ENCODE measurements around the gene TRIM27.
"Not testable (repeated sequence)": the region's sequence is repeated elsewhere in the genome, so short reads cannot be mapped to it uniquely, and the experiment has no call there.

The TRIM27 gene

GRCh38 chr6:28923318-28924102, at the start of gene TRIM27:
TRIM27 (minus strand) TSS chr6:28923985; CDS start chr6:28923632, 353 bp downstream.
- H3K4me3 ChIP-seq: peak within 1 kb of the TSS; percentile 68 to 99 (median 93)

GRCh38 chr6:28970056-28970455, 46.3 kb upstream of the TRIM27 start:
- not testable (repeated sequence) for H3K27ac ChIP-seq, H3K4me3 ChIP-seq

More at GRCh38 chr6:28923318-28924102, at the start of gene TRIM27:
- peak within 1 kb of the TSS; percentile 69 to 98 (median 94) for H3K27ac ChIP-seq

- Histone ChIP-seq H3K4me3 (no peak overlapping the region), H3K27ac (no peak overlapping the region)
Measured at GRCh38 chr6:28969129-28969528, 45.3 kb upstream of the TRIM27 start.

GRCh38 chr6:28968476-28968875, 44.7 kb upstream of the TRIM27 start:
- Histone ChIP-seq H3K4me3 (no peak overlapping the region), H3K27ac (no peak overlapping the region)

GRCh38 chr6:28965706-28966105, 41.9 kb upstream of the TRIM27 start:
- no peak overlapping the region for H3K4me3 ChIP-seq

GRCh38 chr6:28960846-28961500, 37.2 kb upstream of the TRIM27 start:
- H3K27ac ChIP-seq: no peak overlapping the region
- H3K4me3 ChIP-seq: no peak overlapping the region

More at GRCh38 chr6:28965706-28966105, 41.9 kb upstream of the TRIM27 start:
- no peak overlapping the region for H3K27ac ChIP-seq

- H3K4me3 ChIP-seq, H3K27ac ChIP-seq: not testable (repeated sequence)
Measured at GRCh38 chr6:28958561-28959243, 34.9 kb upstream of the TRIM27 start.

- not testable (repeated sequence) for H3K27ac ChIP-seq, H3K4me3 ChIP-seq
Measured at GRCh38 chr6:28957795-28958314, 34.1 kb upstream of the TRIM27 start.

GRCh38 chr6:28956331-28956730, 32.5 kb upstream of the TRIM27 start:
- Histone ChIP-seq H3K27ac (no peak overlapping the region), H3K4me3 (no peak overlapping the region)

GRCh38 chr6:28953585-28954258, 29.9 kb upstream of the TRIM27 start:
- Histone ChIP-seq H3K27ac (no peak overlapping the region), H3K4me3 (peak overlapping the region in 5 of 7 experiments; percentile 0 to 31 (median 15))

- peak overlapping the region in 5 of 7 experiments; percentile 0 to 31 (median 15) for H3K4me3 ChIP-seq
- no peak overlapping the region for H3K27ac ChIP-seq
Measured at GRCh38 chr6:28953039-28953584, 29.3 kb upstream of the TRIM27 start.

GRCh38 chr6:28949656-28950195, 25.9 kb upstream of the TRIM27 start:
- H3K27ac ChIP-seq: not testable (repeated sequence)
- peak overlapping the region in 1 of 7 experiments; percentile 4 for H3K4me3 ChIP-seq

- Histone ChIP-seq H3K4me3 (no peak overlapping the region), H3K27ac (no peak overlapping the region)
Measured at GRCh38 chr6:28948782-28949486, 25.1 kb upstream of the TRIM27 start.

GRCh38 chr6:28947831-28948270, 24.1 kb upstream of the TRIM27 start:
- no peak overlapping the region for H3K27ac ChIP-seq

GRCh38 chr6:28947067-28947765, 23.4 kb upstream of the TRIM27 start:
- Histone ChIP-seq H3K27ac (no peak overlapping the region), H3K4me3 (no peak overlapping the region)

More at GRCh38 chr6:28947831-28948270, 24.1 kb upstream of the TRIM27 start:
- no peak overlapping the region for H3K4me3 ChIP-seq

- H3K27ac ChIP-seq: no peak overlapping the region
Measured at GRCh38 chr6:28945349-28945748, 21.6 kb upstream of the TRIM27 start.

GRCh38 chr6:28944412-28944865, 20.7 kb upstream of the TRIM27 start:
- Histone ChIP-seq H3K4me3 (peak overlapping the region; percentile 23 to 50 (median 34)), H3K27ac (peak overlapping the region in 17 of 21 experiments; percentile 1 to 79 (median 58))

More at GRCh38 chr6:28945349-28945748, 21.6 kb upstream of the TRIM27 start:
- H3K4me3 ChIP-seq: no peak overlapping the region

Data from skin epidermis (tissue), 12 donors.